HFF-Myc (cell line): ENCODE data around the gene SCO2.

Source experiments
- DNase-seq: peaks from one replicate; pipeline ENCODE4 v3.0.0-alpha.2; 2011; ENCODE audit warnings: low read depth; ENCODE audit errors: extremely low read depth
- H3K4me3 ChIP-seq: replicated peaks from 2 replicates; pipeline ENCODE4 v1.5.1; 2011; ENCODE audit warnings: low read depth, mild to moderate bottlenecking, control low read depth, low read length
- TF ChIP-seq, protein P1 (sequence below): IDR thresholded peaks from 2 replicates; pipeline ENCODE4 v1.5.1; 2012; ENCODE audit warnings: mild to moderate bottlenecking, low read depth, low read length, control low read depth; ENCODE audit errors: missing control alignments

The SCO2 gene

DNA sequence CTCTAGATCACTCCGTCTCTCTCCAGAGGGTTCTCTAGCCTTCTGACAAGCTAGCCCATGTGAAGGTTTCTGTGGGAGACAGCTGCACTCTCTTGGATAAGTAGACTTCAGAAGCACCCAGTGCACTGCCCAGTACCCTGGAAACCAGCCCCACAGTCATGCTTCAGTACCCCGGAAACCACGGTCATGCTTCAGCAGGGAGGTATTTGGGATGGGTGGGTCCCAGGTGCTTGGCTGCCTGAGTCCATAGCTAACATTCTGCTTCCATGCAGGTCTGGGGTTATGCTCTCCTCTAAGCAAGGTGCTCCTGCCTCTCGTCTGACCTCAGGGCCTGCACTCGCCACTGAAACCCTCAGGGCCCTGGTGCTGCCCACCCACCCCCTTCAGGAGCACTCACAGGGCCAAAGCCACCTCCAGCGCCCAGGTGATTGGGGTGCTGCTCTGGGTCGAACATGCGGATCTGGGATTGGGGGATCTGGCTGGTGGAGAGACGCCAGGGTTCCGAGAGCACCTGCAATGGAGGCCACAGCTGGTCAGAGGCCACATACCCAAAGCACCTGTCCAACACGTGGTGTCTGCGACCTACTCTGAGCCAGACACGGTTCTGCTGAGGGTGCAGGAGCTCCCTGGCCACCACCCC is 44.6 kb upstream of the SCO2 start:
- H3K4me3 ChIP-seq = no peak overlapping the region
- TF ChIP-seq, protein P1, sequence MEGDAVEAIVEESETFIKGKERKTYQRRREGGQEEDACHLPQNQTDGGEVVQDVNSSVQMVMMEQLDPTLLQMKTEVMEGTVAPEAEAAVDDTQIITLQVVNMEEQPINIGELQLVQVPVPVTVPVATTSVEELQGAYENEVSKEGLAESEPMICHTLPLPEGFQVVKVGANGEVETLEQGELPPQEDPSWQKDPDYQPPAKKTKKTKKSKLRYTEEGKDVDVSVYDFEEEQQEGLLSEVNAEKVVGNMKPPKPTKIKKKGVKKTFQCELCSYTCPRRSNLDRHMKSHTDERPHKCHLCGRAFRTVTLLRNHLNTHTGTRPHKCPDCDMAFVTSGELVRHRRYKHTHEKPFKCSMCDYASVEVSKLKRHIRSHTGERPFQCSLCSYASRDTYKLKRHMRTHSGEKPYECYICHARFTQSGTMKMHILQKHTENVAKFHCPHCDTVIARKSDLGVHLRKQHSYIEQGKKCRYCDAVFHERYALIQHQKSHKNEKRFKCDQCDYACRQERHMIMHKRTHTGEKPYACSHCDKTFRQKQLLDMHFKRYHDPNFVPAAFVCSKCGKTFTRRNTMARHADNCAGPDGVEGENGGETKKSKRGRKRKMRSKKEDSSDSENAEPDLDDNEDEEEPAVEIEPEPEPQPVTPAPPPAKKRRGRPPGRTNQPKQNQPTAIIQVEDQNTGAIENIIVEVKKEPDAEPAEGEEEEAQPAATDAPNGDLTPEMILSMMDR = no peak

DNA sequence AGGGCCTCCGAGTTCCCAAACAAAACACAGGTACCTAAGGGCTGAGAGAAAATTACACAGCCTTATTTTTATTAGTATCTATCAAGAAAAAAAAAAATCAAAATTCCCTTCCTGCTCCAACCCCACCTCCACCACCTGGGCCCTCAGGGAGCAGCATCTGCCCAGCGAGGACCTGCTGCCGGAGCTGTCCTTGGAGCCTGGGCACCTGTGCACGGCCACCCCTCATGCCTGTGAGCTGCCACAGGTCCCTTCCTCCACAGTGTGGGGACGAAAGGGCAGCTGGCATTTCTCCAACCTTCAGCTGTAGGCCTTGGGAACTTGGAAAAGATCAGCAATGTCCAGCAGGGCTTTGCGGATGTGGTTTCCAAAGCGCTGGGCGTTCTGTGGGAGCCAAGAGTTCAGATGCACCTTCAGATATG is 43.7 kb upstream of the SCO2 start:
- H3K4me3 ChIP-seq = no peak overlapping the region
- TF ChIP-seq, protein P1 = no peak
- DNase-seq = no peak

More for the DNA sequence above, 44.6 kb upstream of the SCO2 start:
- DNase-seq = no peak

DNA sequence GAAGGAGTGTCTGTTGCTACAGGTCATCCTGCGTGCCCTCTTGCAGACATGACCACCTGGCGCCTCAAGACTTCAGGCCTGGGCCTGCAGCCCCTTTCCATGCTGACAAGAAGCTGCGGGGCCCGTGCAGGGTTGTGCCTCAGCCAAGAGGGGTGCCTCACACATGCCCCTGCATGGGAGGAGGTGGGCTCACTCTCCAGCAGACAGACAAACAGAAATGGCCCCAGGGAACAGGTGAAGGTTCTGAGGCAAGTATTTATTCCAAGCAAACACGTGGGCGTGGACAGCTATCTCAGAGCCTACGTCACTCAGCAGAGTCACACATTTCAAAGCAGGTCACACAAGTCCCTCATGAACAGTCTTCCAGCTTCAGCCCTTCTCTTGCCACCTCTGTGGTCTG is 43.2 kb upstream of the SCO2 start:
- TF ChIP-seq, protein P1 = no peak
- no peak for DNase-seq
- H3K4me3 ChIP-seq = no peak overlapping the region

DNA sequence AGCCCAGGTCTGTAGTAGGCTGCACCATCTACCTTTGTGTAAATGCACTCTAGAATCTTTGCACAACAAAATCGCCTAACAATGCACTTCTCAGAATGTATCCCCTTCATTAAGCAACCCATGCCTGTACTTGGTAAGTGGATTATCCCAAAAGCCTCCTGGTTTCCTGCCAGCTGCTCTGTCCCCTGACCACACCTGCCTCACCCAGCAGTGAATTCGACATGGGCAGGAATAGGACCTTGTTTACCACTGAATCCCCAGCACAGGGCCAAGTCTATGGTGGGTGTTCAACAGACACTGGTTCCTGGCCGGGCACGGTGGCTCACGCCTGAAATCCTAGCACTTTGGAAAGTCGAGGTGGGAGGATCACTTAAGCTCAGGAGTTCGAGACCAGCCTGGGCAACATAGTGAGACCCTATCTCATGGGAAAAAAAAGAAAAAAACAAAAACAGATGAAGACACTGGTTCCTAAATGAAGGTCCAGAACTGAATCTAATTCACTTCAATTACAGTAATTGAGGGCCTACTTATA is 42.4 kb upstream of the SCO2 start:
- no peak overlapping the region for H3K4me3 ChIP-seq
- DNase-seq = no peak
- TF ChIP-seq, protein P1 = no peak

DNA sequence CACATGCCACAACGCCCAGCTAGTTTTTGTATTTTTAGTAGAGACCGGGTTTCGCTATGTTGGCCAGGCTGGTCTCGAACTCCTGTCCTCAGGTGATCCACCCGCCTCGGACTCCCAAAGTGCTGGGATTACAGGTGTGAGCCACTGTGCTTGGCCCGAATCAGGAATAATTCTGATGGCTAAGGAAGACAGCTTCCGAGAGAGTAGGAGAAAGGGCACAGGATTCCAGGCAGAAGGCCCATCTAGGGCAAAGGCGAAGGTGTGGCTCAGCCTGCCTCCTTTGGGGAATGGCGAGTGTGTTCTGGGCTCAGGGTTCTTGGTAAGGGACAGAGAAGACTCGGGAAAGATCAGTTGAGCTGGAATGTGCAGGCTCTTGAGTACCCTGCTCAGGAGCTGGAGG is 38.9 kb upstream of the SCO2 start:
- TF ChIP-seq, protein P1 = no peak
- no peak for DNase-seq
- no peak overlapping the region for H3K4me3 ChIP-seq

DNA sequence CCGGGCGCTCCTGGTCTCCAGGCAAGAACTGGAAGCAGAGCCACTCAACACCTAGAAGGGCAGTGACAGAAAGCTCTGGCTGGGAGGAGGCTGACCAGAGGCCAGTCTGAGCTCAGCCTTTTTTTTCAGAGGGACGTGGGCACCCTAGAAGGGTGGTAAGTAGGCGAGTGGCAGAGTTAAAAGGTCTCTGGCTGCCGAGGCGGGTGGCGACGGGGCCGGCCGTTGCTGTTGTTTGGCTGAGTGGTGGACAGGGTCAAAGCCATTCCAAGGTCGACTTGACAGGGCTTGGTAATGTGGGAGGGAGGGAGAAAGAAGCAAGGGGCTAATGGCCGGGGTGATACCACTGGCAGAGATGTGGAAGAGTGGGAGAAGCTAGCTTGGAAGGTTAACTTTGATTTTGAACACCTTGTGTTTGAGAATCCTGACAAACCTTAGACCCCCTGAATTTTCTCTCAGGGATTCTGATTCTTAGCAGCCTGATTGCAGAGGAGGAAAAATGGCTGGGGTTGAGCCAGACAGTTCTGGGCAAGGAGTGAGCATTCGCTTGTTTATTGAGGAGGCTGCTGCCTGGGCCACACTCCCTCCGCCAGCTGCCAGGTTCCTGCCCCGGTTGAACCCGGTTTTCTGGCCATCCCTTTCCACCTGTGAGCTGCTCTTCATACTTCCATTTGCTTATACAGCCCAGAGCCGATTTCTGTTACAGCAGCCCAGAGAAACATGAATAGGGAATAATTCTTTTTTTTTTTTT is 38.2 kb upstream of the SCO2 start:
- no peak for DNase-seq
- peak overlapping the region; percentile 51 for H3K4me3 ChIP-seq
- TF ChIP-seq, protein P1 = no peak
